Osteocyte (in vitro differentiated cells): ENCODE measurements around the gene ATP6V0C. TPM values are rescaled to one million over a fixed set of nuclear protein-coding genes. Genes with fewer than 3 reads are reported as not detected.

Source experiments
- DNase-seq: peaks from one replicate; pipeline ENCODE4 v3.0.0; 2021; ENCODE audit warnings: mixed read lengths; ENCODE audit not compliant: unreplicated experiment; ENCODE audit errors: extremely low spot score
- H3K27ac Mint-ChIP-seq: one replicate; pipeline ENCODE4 v1.8.0; 2021; ENCODE audit warnings: mild to moderate bottlenecking, mixed read lengths; ENCODE audit not compliant: unreplicated experiment
- H3K27me3 Mint-ChIP-seq: one replicate; pipeline ENCODE4 v1.8.0; 2021; ENCODE audit warnings: mixed read lengths; ENCODE audit not compliant: unreplicated experiment
- H3K36me3 Mint-ChIP-seq: one replicate; pipeline ENCODE4 v1.8.0; 2021; ENCODE audit warnings: mixed read lengths; ENCODE audit not compliant: unreplicated experiment
- H3K4me1 Mint-ChIP-seq: one replicate; pipeline ENCODE4 v1.8.0; 2021; ENCODE audit warnings: mixed read lengths; ENCODE audit not compliant: unreplicated experiment
- H3K4me3 Mint-ChIP-seq: one replicate; pipeline ENCODE4 v1.8.0; 2021; ENCODE audit warnings: mild to moderate bottlenecking, moderate library complexity, mixed read lengths; ENCODE audit not compliant: unreplicated experiment
- H3K9me3 Mint-ChIP-seq: one replicate; pipeline ENCODE4 v1.8.0; 2021; ENCODE audit warnings: mixed read lengths; ENCODE audit not compliant: unreplicated experiment
- CTCF ChIP-seq: fragments of 200-600 bp; sonication (generic); IDR thresholded peaks from 2 replicates; pipeline ENCODE4 v1.5.0; 2021; ENCODE audit warnings: antibody characterized with exemption, mild to moderate bottlenecking, moderate library complexity
- total RNA-seq: library from RNA; stranded (reverse); gene quantifications from 2 replicates; pipeline ENCODE4 v1.2.1, GENCODE V29; 2021

The ATP6V0C gene
- total RNA-seq, 1 donor from 2014 or later: 208 TPM

- DNase-seq: peak; percentile 95
- H3K4me3 Mint-ChIP-seq: no peak overlapping the region
These were observed 12.6 kb upstream of the ATP6V0C start for GRCh38 chr16:2500918-2501750.

DNA sequence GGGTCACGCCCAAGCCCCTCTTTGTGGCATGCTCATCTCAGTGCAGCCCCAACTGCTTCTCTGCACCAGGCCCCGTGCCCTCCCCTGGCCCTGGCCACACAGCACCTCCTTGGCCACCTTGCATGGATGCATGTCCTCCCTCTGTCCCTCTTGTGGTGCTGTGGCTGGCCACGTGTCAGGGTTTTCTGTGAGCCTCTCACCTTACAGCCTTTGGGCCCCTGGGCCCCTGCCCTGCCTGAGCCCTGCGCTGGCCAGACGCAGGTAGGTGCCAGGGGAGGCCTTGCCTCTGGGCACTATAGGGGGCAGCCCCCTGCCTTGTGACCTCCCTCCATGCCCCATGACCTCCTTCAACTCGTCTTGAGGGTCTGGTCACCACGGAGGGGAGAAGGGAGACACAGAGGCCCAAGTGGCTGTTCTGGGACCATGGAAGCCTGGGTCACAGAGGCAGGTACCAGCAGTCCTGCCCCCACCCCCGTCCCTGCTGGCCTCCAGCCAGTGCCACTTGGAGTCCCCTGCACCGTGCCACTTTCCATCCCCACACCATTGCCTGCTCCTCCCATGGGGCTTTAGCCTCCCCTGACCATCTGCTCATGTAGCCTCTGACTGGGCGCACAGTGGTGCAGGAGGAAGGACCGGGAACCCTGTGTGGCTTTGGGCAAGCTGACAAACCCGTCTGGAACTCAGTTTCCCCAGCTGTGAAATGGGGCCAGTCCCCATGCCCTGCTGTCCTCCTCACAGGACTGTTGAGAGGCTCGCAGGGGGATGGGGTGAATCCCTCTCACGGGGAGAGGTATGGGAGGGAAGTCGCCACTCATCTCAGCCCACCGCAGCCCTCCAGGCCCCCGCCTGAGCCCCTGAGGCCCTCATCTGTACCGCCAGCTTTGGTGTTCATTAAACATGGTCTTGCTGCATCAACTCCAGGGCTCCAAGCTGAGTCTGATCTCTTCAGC lies 11.5 kb upstream of the ATP6V0C start:
- no peak overlapping the region for H3K4me3 Mint-ChIP-seq
- no peak for TF ChIP-seq CTCF
- peaks cover 18% of the 10 kb centered on the region for H3K4me1 Mint-ChIP-seq

More at GRCh38 chr16:2500918-2501750, 12.6 kb upstream of the ATP6V0C start:
- no peak overlapping the region for H3K27ac Mint-ChIP-seq
- peaks cover 18% of the 10 kb centered on the region for H3K4me1 Mint-ChIP-seq
- peaks cover 9% of the 10 kb centered on the region for H3K36me3 Mint-ChIP-seq
- peak; percentile 99 for TF ChIP-seq CTCF
- no peaks in the 10 kb centered on the region for H3K27me3 Mint-ChIP-seq
- no peaks in the 10 kb centered on the region for H3K9me3 Mint-ChIP-seq

DNA sequence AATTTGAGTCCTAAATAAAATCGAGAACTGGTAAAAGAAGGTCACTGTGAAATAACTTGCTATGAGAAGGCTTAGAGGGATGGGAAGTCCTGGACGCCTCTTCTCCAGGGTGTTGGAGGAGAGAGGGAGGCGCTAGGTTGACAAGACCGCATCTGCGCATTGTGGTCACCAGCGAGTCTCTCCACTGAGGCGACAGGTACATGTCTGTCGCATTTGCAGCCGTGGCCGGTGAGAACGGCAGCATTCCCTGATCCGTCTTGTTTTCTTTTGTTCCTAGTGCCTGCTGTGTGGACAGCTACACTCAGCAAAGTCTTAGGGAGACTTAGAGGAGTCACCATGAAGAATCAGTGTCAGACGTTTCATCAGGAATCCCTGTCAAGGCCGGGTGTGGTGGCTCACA lies 8.1 kb upstream of the ATP6V0C start:
- H3K27me3 Mint-ChIP-seq: no peaks in the 10 kb centered on the region
- no peak overlapping the region for H3K4me3 Mint-ChIP-seq
- H3K36me3 Mint-ChIP-seq: no peaks in the 10 kb centered on the region
- H3K4me1 Mint-ChIP-seq: peaks cover 13% of the 10 kb centered on the region
- no peaks in the 10 kb centered on the region for H3K9me3 Mint-ChIP-seq
- DNase-seq: no peak
- H3K27ac Mint-ChIP-seq: no peak overlapping the region
- TF ChIP-seq CTCF: no peak

More for the DNA sequence above, 11.5 kb upstream of the ATP6V0C start:
- no peaks in the 10 kb centered on the region for H3K9me3 Mint-ChIP-seq
- no peaks in the 10 kb centered on the region for H3K27me3 Mint-ChIP-seq
- H3K27ac Mint-ChIP-seq: peak overlapping the region; percentile 27
- peaks cover 5% of the 10 kb centered on the region for H3K36me3 Mint-ChIP-seq
- no peak for DNase-seq

DNA sequence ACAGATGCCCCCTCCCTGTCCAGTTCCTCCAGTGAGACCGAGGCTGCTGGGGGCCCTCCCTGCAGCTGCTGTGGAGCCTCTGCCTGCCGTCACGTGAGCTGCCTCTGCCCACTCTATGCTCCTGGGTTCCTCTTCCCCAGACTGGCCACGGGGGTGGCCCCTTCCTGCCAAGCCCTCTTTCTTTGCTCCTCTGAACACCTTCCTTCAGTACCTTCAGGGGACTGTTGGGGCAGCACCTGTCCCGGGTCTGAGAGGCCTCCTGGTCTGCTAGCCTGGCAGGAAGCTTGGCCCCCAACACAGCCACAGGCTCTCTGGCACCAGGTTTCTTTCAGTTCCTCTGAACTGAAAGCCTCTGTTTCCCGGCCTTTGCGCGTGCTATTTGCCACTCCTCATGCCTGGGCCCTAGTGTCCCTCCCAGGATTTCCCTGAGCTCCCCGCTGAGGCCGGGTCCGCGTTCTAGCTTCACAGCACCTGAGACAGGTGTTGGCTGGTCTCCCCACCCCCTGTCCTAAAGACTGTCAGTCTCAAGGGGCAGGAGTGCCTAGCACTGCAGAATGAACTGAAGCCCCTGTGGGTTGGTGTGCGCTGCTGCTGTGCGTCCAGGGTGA lies 6.6 kb upstream of the ATP6V0C start:
- no peak for DNase-seq

More for the DNA sequence above, 6.6 kb upstream of the ATP6V0C start:
- Mint-ChIP-seq H3K4me1 (peaks cover 8% of the 10 kb centered on the region), H3K27me3 (no peaks in the 10 kb centered on the region), H3K27ac (no peak overlapping the region), H3K4me3 (no peak overlapping the region), H3K9me3 (no peaks in the 10 kb centered on the region), H3K36me3 (no peaks in the 10 kb centered on the region)
- TF ChIP-seq CTCF: no peak
